K562 (cell line): ENCODE results near the gene NT5C. TPM values are rescaled to one million over a fixed set of nuclear protein-coding genes. Genes with fewer than 3 reads are reported as not detected.
A peak's percentile ranks its signal among the peaks of the same experiment; 100 is the strongest.

Experiments used
- BRD9 ChIP-seq: fragments of 450-650 bp; IDR thresholded peaks from 2 replicates; pipeline ENCODE4 v1.6.1; 2018; ENCODE audit warnings: low read depth; ENCODE audit not compliant: partially characterized antibody
- BRF1 ChIP-seq: IDR thresholded peaks from 3 replicates; pipeline ENCODE4 v1.6.1; 2011; ENCODE audit warnings: borderline replicate concordance, mild to moderate bottlenecking; ENCODE audit not compliant: insufficient read length; ENCODE audit errors: extremely low read depth
- CBFA2T3 ChIP-seq: fragments of 450-650 bp; IDR thresholded peaks from 2 replicates; pipeline ENCODE4 v1.6.1; 2017
- CHD2 ChIP-seq: IDR thresholded peaks from 2 replicates; pipeline ENCODE4 v1.6.1; 2011; ENCODE audit warnings: low read depth, low read length
- ELF1 ChIP-seq: fragments of 200-800 bp; sonication (Bioruptor generic); IDR thresholded peaks from 2 replicates; pipeline ENCODE4 v1.6.1; 2016; ENCODE audit warnings: missing genetic modification characterization, missing compliant biosample characterization
- LCOR ChIP-seq: sonication (generic); formaldehyde crosslinking; IDR thresholded peaks from 2 replicates; pipeline ENCODE4 v1.8.0; 2022; ENCODE audit warnings: mild to moderate bottlenecking, missing genetic modification reagents
- MAX ChIP-seq: sonication (generic); formaldehyde crosslinking; IDR thresholded peaks from 2 replicates; pipeline ENCODE4 v1.9.0; 2022; ENCODE audit warnings: mild to moderate bottlenecking, missing genetic modification reagents
- MECOM ChIP-seq: fragments of 250-450 bp; sonication (Bioruptor Pico); IDR thresholded peaks from 2 replicates; pipeline ENCODE4 v1.8.0; 2022; ENCODE audit warnings: inconsistent platforms
- NCOA1 ChIP-seq: fragments of 450-650 bp; IDR thresholded peaks from 2 replicates; pipeline ENCODE4 v1.6.1; 2016; ENCODE audit warnings: low read depth
- NCOA4 ChIP-seq: fragments of 450-650 bp; IDR thresholded peaks from 2 replicates; pipeline ENCODE4 v1.6.1; 2018; ENCODE audit warnings: mild to moderate bottlenecking; ENCODE audit not compliant: partially characterized antibody
- POLR2G ChIP-seq: fragments of 200-400 bp; formaldehyde crosslinking; IDR thresholded peaks from 2 replicates; pipeline ENCODE4 v1.6.1; 2017; ENCODE audit warnings: low read depth, mild to moderate bottlenecking, antibody characterized with exemption, low read length, moderate library complexity
- POLR2H ChIP-seq: IDR thresholded peaks from 2 replicates; pipeline ENCODE4 v1.6.1; 2016; ENCODE audit warnings: missing genetic modification characterization, low read depth, mild to moderate bottlenecking, control low read depth, missing compliant biosample characterization, moderate library complexity
- POLR3G ChIP-seq: IDR thresholded peaks from 2 replicates; pipeline ENCODE4 v1.6.1; 2011; ENCODE audit not compliant: insufficient read length, insufficient replicate concordance; ENCODE audit errors: extremely low read depth
- PRDM10 ChIP-seq: fragments of 450-650 bp; IDR thresholded peaks from 2 replicates; pipeline ENCODE4 v1.6.1; 2018; ENCODE audit not compliant: partially characterized antibody
- RAD21 ChIP-seq, 2 experiments: fragments of 250-450 bp in 1 of 2; fragments of 450-650 bp in 1 of 2; sonication (Bioruptor Pico) in 1 of 2; formaldehyde crosslinking in 1 of 2; IDR thresholded peaks in 1 of 2; conservative IDR thresholded peaks in 1 of 2; 2 replicates each; pipeline versions ENCODE4 v1.4.0 to v1.8.0; 2020 to 2022; ENCODE audit warnings: mild to moderate bottlenecking in 2 of 2, moderate library complexity in 1 of 2
- STAG1 ChIP-seq: sonication (generic); formaldehyde crosslinking; IDR thresholded peaks from 2 replicates; pipeline ENCODE4 v1.5.0; 2020; ENCODE audit warnings: missing genetic modification reagents, borderline replicate concordance
- TAF1 ChIP-seq: IDR thresholded peaks from 2 replicates; pipeline ENCODE4 v1.6.1; 2011; ENCODE audit warnings: mild to moderate bottlenecking, low read length, moderate library complexity; ENCODE audit not compliant: insufficient read depth, control insufficient read depth, severe bottlenecking; ENCODE audit errors: extremely low read depth
- THRB ChIP-seq: fragments of 450-650 bp; formaldehyde crosslinking; conservative IDR thresholded peaks from 2 replicates; pipeline ENCODE4 v1.4.0; 2022; ENCODE audit warnings: mild to moderate bottlenecking, missing genetic modification characterization
- TRIM28 ChIP-seq: fragments of 450-650 bp; IDR thresholded peaks from 2 replicates; pipeline ENCODE4 v1.6.1; 2017
- USF2 ChIP-seq: sonication (generic); formaldehyde crosslinking; IDR thresholded peaks from 2 replicates; pipeline ENCODE4 v1.5.0; 2020; ENCODE audit warnings: missing genetic modification reagents
- ZBED1 ChIP-seq: IDR thresholded peaks from 2 replicates; pipeline ENCODE4 v1.6.1; 2014
- ZNF589 ChIP-seq: fragments of 200-800 bp; sonication (Bioruptor generic); IDR thresholded peaks from 2 replicates; pipeline ENCODE4 v1.6.1; 2016; ENCODE audit warnings: low read depth, missing genetic modification characterization, missing compliant biosample characterization
- ZNF696 ChIP-seq: fragments of 250-450 bp; sonication (Bioruptor Pico); conservative IDR thresholded peaks from 2 replicates; pipeline ENCODE4 v1.4.0; 2020; ENCODE audit warnings: mild to moderate bottlenecking, moderate library complexity
- polyA plus RNA-seq, 8 experiments: library from polyadenylated mRNA; depleted of rRNA in 4 of 8; stranded (reverse) in 5 of 8; unstranded in 3 of 8; fragments of >200 nt; fragmentation: Nextera tagmentation in 2 of 8; fragmentation: Illumina TruSeq in 1 of 8; extraction: Ambion mirVana in 2 of 8; extraction: Trizol in 1 of 8; gene quantifications; 2 replicates each; pipeline versions ENCODE4 v1.2.1 to v1.2.3, GENCODE V29; 2011 to 2014; ENCODE audit warnings: inconsistent platforms in 1 of 8, missing spikeins in 1 of 8
- total RNA-seq, 7 experiments: library from RNA; depleted of rRNA in 6 of 7; stranded (reverse); fragments of >200 nt in 6 of 7; fragmentation: Illumina TruSeq in 2 of 7; extraction: Trizol in 2 of 7; gene quantifications; 2 replicates each; pipeline versions ENCODE4 v1.2.1 to v1.2.3, GENCODE V29; 2011 to 2021; ENCODE audit warnings: low replicate concordance in 1 of 7

The NT5C gene
- total and polyA plus RNA-seq, 9 of the 15 experiments (the other 6 are each of a cell fraction or from before 2014, with no cell fraction given) = 2.9 to 205 (median 45.0) TPM

GRCh38 chr17:75087558-75088453 lies 43.7 kb downstream of the NT5C start, which contains the start of gene SLC16A5 (continued):
- TF ChIP-seq THRB (CRISPR knock-in tag) (no peak), POLR3G (no peak), ELF1 (peak; percentile 86), ZNF589 (CRISPR knock-in tag) (peak; percentile 28; the same call in 1 of the 2 replicates), CBFA2T3 (no peak), TRIM28 (no peak; the same call in 1 of the 2 replicates), PRDM10 (no peak), RAD21 (CRISPR knock-in tag; conservative IDR thresholded peaks at IDR 0.05 in 1 of 2, IDR thresholded peaks at IDR 0.05 in 1 of 2) (peak in 1 of 2 experiments; percentile 1; a peak in 1 of 4 replicates), BRF1 (no peak), ZNF696 (CRISPR knock-in tag) (no peak), NCOA1 (no peak), USF2 (no peak), NCOA4 (no peak), POLR2G (peak; percentile 79), STAG1 (CRISPR knock-in tag) (no peak), LCOR (CRISPR knock-in tag) (no peak), ZBED1 (no peak), CHD2 (no peak), MECOM (CRISPR knock-in tag) (no peak), MAX (CRISPR knock-in tag) (no peak; the same call in 1 of the 2 replicates), POLR2H (no peak), BRD9 (no peak), TAF1 (peak; percentile 29)
